Neural cell (in vitro differentiated cells): Measurements from ENCODE around the gene INPPL1. TPM values are rescaled to one million over a fixed set of nuclear protein-coding genes. Genes with fewer than 3 reads are reported as not detected.
A peak's percentile ranks its signal among the peaks of the same experiment; 100 is the strongest.

ENCODE experiments used
- H2AFZ ChIP-seq: fragments of 200-600, 300-800 bp; sonication (generic), shearing (Covaris generic); 2 replicates; pipeline ENCODE4 v1.6.0; 2014; ENCODE audit warnings: low read depth, mild to moderate bottlenecking, antibody characterized with exemption, low read length, moderate library complexity
- H3F3A ChIP-seq: fragments of 200-600 bp; shearing (Covaris generic); 2 replicates; pipeline ENCODE4 v1.6.1; 2016; ENCODE audit warnings: mild to moderate bottlenecking, moderate library complexity, mixed read lengths, antibody characterized with exemption, low read length; ENCODE audit not compliant: insufficient read depth, poor library complexity, severe bottlenecking
- H3K27ac ChIP-seq: fragments of 200-600, 300-800 bp; sonication (generic), shearing (Covaris generic); 2 replicates; pipeline ENCODE4 v1.5.1; 2014; ENCODE audit warnings: mild to moderate bottlenecking, low read length, moderate library complexity
- H3K27me3 ChIP-seq: fragments of 300-800, 200-600 bp; sonication (generic), shearing (Covaris generic); 2 replicates; pipeline ENCODE4 v1.6.0; 2014; ENCODE audit warnings: mild to moderate bottlenecking, low read depth, low read length, moderate library complexity; ENCODE audit not compliant: insufficient read depth
- H3K36me3 ChIP-seq: fragments of 300-800, 200-600 bp; sonication (generic), shearing (Covaris generic); 2 replicates; pipeline ENCODE4 v1.5.1; 2014; ENCODE audit warnings: mild to moderate bottlenecking, antibody characterized with exemption, low read length, moderate library complexity; ENCODE audit not compliant: insufficient read depth
- H3K4me2 ChIP-seq: fragments of 300-800, 200-600 bp; sonication (generic), shearing (Covaris generic); 2 replicates; pipeline ENCODE4 v1.6.0; 2014; ENCODE audit warnings: mild to moderate bottlenecking, low read length
- H3K4me3 ChIP-seq: fragments of 300-800, 200-600 bp; sonication (generic), shearing (Covaris generic); 2 replicates; pipeline ENCODE4 v1.5.1; 2014; ENCODE audit warnings: mild to moderate bottlenecking, low read length, moderate library complexity
- H3K79me2 ChIP-seq: fragments of 200-600 bp; shearing (Covaris generic); replicated peaks from 2 replicates; pipeline ENCODE4 v1.6.0; 2014; ENCODE audit warnings: mild to moderate bottlenecking, low read length, moderate library complexity; ENCODE audit not compliant: insufficient read depth
- H3K9ac ChIP-seq: fragments of 300-800, 200-600 bp; sonication (generic), shearing (Covaris generic); 2 replicates; pipeline ENCODE4 v1.6.1; 2016; ENCODE audit warnings: mild to moderate bottlenecking, low read length, mixed read lengths
- H3K9me2 ChIP-seq: fragments of 200-600 bp; shearing (Covaris generic); 2 replicates; pipeline ENCODE4 v1.6.1; 2016; ENCODE audit warnings: mild to moderate bottlenecking, low read length, mixed read lengths; ENCODE audit not compliant: insufficient read depth
- H3K9me3 ChIP-seq: fragments of 200-600, 300-800 bp; sonication (generic), shearing (Covaris generic); 2 replicates; pipeline ENCODE4 v1.6.1; 2016; ENCODE audit warnings: mild to moderate bottlenecking, mixed run types, low read length, moderate library complexity, mixed read lengths
- H4K20me1 ChIP-seq: fragments of 200-600 bp; shearing (Covaris generic); 2 replicates; pipeline ENCODE4 v1.6.1; 2016; ENCODE audit warnings: mild to moderate bottlenecking, mixed run types; ENCODE audit not compliant: insufficient read depth
- EZH2 ChIP-seq: fragments of 200-600, 300-800 bp; shearing (Covaris generic), sonication (generic); IDR thresholded peaks from 2 replicates; pipeline ENCODE4 v1.6.1; 2014; ENCODE audit warnings: antibody characterized with exemption, low read length, borderline replicate concordance, mild to moderate bottlenecking; ENCODE audit not compliant: insufficient read depth, poor library complexity, severe bottlenecking
- MXI1 ChIP-seq: fragments of 450-650 bp; conservative IDR thresholded peaks from 2 replicates; pipeline ENCODE4 v1.6.1; 2014; ENCODE audit warnings: antibody characterized with exemption, mild to moderate bottlenecking; ENCODE audit not compliant: poor library complexity, severe bottlenecking
- POLR2AphosphoS5 ChIP-seq: IDR thresholded peaks from 2 replicates; pipeline ENCODE4 v1.6.1; 2012
- RAD21 ChIP-seq: fragments of 450-650 bp; conservative IDR thresholded peaks from 2 replicates; pipeline ENCODE4 v1.6.1; 2014; ENCODE audit warnings: antibody characterized with exemption, mild to moderate bottlenecking, moderate library complexity
- REST ChIP-seq: IDR thresholded peaks from 2 replicates; pipeline ENCODE4 v1.6.1; 2012; ENCODE audit warnings: borderline replicate concordance
- SMC3 ChIP-seq: fragments of 450-650 bp; conservative IDR thresholded peaks from 2 replicates; pipeline ENCODE4 v1.6.1; 2014; ENCODE audit warnings: antibody characterized with exemption, mild to moderate bottlenecking, moderate library complexity; ENCODE audit not compliant: poor library complexity
- polyA minus RNA-seq: library from RNA; depleted of rRNA, polyadenylated mRNA; stranded (reverse); fragments of >200 nt; gene quantifications from 2 replicates; pipeline ENCODE4 v1.2.3, GENCODE V29; 2014
- polyA plus RNA-seq: library from polyadenylated mRNA; depleted of rRNA; stranded (reverse); fragments of >200 nt; gene quantifications from 2 replicates; pipeline ENCODE4 v1.2.3, GENCODE V29; 2014

The INPPL1 gene
- polyA plus RNA-seq (1.5 and 2.0 TPM in 2 replicates), polyA minus RNA-seq (0.93 and 1.5 TPM in 2 replicates)

GRCh38 chr11:72224564-72225410 is at the start of gene INPPL1:
INPPL1 (plus strand) TSS chr11:72224767; CDS start chr11:72224985, 218 bp downstream.
- no peaks in the 10 kb centered on the region for H3F3A ChIP-seq
- H3K27ac ChIP-seq = no peak within 1 kb of the TSS
- H4K20me1 ChIP-seq = no peaks in the 10 kb centered on the region
- H3K9me3 ChIP-seq = no peaks in the 10 kb centered on the region
- peaks cover 13% of the 10 kb centered on the region for H3K79me2 ChIP-seq
- peak within 1 kb of the TSS; percentile 70 for H3K4me3 ChIP-seq
- no peak within 1 kb of the TSS for H2AFZ ChIP-seq
- TF ChIP-seq POLR2AphosphoS5 = no peak
- TF ChIP-seq REST = no peak
- no peak for TF ChIP-seq RAD21
- TF ChIP-seq SMC3 = no peak
- TF ChIP-seq MXI1 = no peak
- no peaks in the 10 kb centered on the region for H3K9me2 ChIP-seq
- peaks cover 34% of the 10 kb centered on the region for H3K27me3 ChIP-seq
- H3K36me3 ChIP-seq = no peaks in the 10 kb centered on the region
- H3K9ac ChIP-seq = peak within 1 kb of the TSS; percentile 36
- H3K4me2 ChIP-seq = no peak within 1 kb of the TSS

- H3K27me3 ChIP-seq = no peaks in the 10 kb centered on the region
- no peak overlapping the region for H3K27ac ChIP-seq
- H3K9ac ChIP-seq = no peak overlapping the region
- no peak overlapping the region for H2AFZ ChIP-seq
- no peak overlapping the region for H3K4me2 ChIP-seq
- no peaks in the 10 kb centered on the region for H3K36me3 ChIP-seq
- no peak overlapping the region for H3K4me3 ChIP-seq
- H3F3A ChIP-seq = no peaks in the 10 kb centered on the region
- no peaks in the 10 kb centered on the region for H3K79me2 ChIP-seq
- TF ChIP-seq REST (no peak), POLR2AphosphoS5 (no peak), EZH2 (no peak)
- no peaks in the 10 kb centered on the region for H3K9me2 ChIP-seq
- H3K9me3 ChIP-seq = no peaks in the 10 kb centered on the region
- no peaks in the 10 kb centered on the region for H4K20me1 ChIP-seq
These were observed 46.9 kb upstream of the INPPL1 start for GRCh38 chr11:72177656-72178055.
